ENCODE results near the gene CDK8. TPM values are rescaled to one million over a fixed set of nuclear protein-coding genes. Genes with fewer than 3 reads are reported as not detected.

Gene CDK8
- total RNA-seq (2022), result 8.8 and 9.4 TPM in 2 replicates
- percentile 70 among the genes with signal in this experiment for Bru-seq, nascent RNA
- BruChase-seq, experiment 1, labeled RNA remaining after a 6-hour chase, result percentile 59 among the genes with signal in this experiment
- BruChase-seq, experiment 2, labeled RNA remaining after a 2-hour chase, result percentile 63 among the genes with signal in this experiment
- long read RNA-seq, partial matches to known transcripts, result 2 of 8 reads
- long read RNA-seq, other reads (novel, unspliced or antisense), result 3 of 8 reads

DNA sequence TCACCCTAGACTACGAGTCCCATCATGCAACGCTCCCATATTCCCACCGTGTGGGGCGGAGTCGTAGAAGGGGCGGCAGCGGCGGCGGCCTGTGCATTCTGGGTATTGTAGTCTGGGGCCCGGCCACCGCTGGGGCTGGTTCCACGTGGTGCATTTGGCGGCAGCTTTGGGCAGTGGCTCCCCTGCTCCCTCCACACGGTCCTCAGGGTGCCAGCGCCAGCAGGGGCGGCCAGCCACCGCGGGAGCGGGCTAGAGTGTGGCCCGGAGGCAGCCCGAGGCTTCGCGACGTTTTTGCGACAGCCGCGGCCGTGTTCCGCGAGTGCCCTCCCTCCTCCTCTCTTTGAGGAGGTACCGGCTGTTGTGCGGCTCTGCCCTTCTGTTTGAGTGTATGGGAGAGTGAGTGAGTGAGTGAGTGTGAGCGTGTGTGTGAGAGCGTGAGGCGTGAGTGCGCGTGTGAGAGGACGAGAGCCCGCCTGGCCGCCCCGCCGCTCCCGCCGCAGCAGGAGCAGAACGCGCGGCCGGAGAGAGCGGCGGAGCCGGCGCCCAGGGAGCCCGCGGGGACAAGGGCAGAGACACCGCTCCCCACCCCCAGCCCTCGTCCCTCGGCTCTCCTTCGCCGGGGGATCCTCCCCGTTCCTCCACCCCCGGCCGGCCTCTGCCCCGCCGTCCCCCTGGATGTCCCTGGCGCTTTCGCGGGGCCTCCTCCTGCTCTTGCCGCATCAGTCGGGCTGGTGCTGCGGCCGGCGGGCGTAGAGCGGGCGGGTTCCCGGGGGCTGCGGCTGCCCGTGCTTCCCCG is at the start of gene CDK8:
Gene CDK8 (plus strand): TSS at position 343 of the 796 bp plus-strand sequence. CDS start 513 bp downstream, outside the sequence.
- H3K4me1 Mint-ChIP-seq (ENCODE audit: low read depth, unreplicated experiment), result peaks cover 11% of the 10 kb centered on the region
- H3K9me3 Mint-ChIP-seq (ENCODE audit: low read depth, unreplicated experiment), result no peaks in the 10 kb centered on the region
- intact Hi-C loops (cut with micrococcal nuclease; ENCODE audit: unreplicated experiment), result no loop called here
- peaks cover 25% of the 10 kb centered on the region for H3K36me3 Mint-ChIP-seq (ENCODE audit: insufficient read depth, unreplicated experiment)
- peak within 1 kb of the TSS; percentile 99 for H3K4me3 Mint-ChIP-seq (ENCODE audit: low read depth, unreplicated experiment)
- CTCF ChIA-PET, result no interaction called here
- peak within 1 kb of the TSS; percentile 86 for H3K27ac Mint-ChIP-seq (ENCODE audit: unreplicated experiment)
- H3K27me3 Mint-ChIP-seq (ENCODE audit: unreplicated experiment), result no peaks in the 10 kb centered on the region
- DNase-seq, result peak; percentile 83
- TF ChIP-seq, protein P1, sequence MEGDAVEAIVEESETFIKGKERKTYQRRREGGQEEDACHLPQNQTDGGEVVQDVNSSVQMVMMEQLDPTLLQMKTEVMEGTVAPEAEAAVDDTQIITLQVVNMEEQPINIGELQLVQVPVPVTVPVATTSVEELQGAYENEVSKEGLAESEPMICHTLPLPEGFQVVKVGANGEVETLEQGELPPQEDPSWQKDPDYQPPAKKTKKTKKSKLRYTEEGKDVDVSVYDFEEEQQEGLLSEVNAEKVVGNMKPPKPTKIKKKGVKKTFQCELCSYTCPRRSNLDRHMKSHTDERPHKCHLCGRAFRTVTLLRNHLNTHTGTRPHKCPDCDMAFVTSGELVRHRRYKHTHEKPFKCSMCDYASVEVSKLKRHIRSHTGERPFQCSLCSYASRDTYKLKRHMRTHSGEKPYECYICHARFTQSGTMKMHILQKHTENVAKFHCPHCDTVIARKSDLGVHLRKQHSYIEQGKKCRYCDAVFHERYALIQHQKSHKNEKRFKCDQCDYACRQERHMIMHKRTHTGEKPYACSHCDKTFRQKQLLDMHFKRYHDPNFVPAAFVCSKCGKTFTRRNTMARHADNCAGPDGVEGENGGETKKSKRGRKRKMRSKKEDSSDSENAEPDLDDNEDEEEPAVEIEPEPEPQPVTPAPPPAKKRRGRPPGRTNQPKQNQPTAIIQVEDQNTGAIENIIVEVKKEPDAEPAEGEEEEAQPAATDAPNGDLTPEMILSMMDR (IDR thresholded peaks at IDR 0.05; ENCODE audit: unreplicated experiment), result no peak
- BruUV-seq (replicated peaks), result no TSS peak

DNA sequence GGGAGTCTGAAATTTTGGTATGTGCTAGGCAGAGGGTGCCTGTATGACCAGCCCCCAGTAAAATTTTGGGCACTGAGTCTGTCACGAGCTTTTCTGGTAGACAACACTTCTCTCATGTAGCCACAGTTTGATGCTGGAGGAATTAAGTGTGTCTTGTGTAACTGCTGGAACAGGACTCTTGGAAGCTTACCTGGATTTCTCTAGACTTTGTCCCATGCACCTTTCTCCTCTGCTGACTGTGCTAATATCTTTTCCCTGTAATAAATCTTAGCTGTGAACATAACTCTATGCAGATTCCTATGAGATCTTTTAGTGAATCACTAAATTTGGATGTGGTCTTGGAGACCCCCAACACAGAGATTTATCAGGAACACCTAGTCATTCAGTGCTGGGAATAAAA is 45.6 kb upstream of the CDK8 start:
- TF ChIP-seq, protein P1 (IDR thresholded peaks at IDR 0.05; ENCODE audit: unreplicated experiment), result no peak
- no TSS peak for BruUV-seq (replicated peaks)
- intact Hi-C loops (cut with micrococcal nuclease; ENCODE audit: unreplicated experiment), result no loop called here

DNA sequence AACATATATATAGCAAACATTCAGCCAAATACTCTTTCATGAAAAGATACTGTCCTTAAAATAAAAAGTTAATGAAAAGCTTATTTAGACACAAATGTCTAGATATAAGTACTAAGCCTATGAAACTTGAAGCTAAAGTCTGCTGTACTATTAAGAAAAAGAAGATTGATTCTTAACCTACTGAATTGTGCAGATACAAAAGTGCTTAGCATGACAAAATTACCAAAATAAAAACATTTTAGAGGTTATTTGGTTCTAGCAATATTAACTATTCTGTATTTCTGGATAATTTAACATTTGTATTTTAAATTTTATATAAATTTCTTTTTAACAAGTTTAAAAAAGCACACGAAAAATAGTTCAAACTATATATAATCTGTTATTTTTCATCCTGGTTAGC is 40.6 kb upstream of the CDK8 start:
- no peak overlapping the region for H3K27ac Mint-ChIP-seq (ENCODE audit: unreplicated experiment)
- H3K27me3 Mint-ChIP-seq (ENCODE audit: unreplicated experiment), result no peaks in the 10 kb centered on the region
- BruUV-seq (replicated peaks), result no TSS peak
- no peak for DNase-seq
- no peaks in the 10 kb centered on the region for H3K9me3 Mint-ChIP-seq (ENCODE audit: low read depth, unreplicated experiment)
- CTCF ChIA-PET, result no interaction called here
- H3K4me1 Mint-ChIP-seq (ENCODE audit: low read depth, unreplicated experiment), result no peaks in the 10 kb centered on the region
- intact Hi-C loops (cut with micrococcal nuclease; ENCODE audit: unreplicated experiment), result no loop called here
- peaks cover 24% of the 10 kb centered on the region for H3K36me3 Mint-ChIP-seq (ENCODE audit: insufficient read depth, unreplicated experiment)
- TF ChIP-seq, protein P1 (IDR thresholded peaks at IDR 0.05; ENCODE audit: unreplicated experiment), result no peak
- H3K4me3 Mint-ChIP-seq (ENCODE audit: low read depth, unreplicated experiment), result no peak overlapping the region

More for the DNA sequence above, 45.6 kb upstream of the CDK8 start:
- Mint-ChIP-seq H3K27me3 (ENCODE audit: unreplicated experiment) (no peaks in the 10 kb centered on the region), H3K4me3 (ENCODE audit: low read depth, unreplicated experiment) (no peak overlapping the region), H3K4me1 (ENCODE audit: low read depth, unreplicated experiment) (no peaks in the 10 kb centered on the region), H3K9me3 (ENCODE audit: low read depth, unreplicated experiment) (no peaks in the 10 kb centered on the region), H3K36me3 (ENCODE audit: insufficient read depth, unreplicated experiment) (peaks cover 11% of the 10 kb centered on the region), H3K27ac (ENCODE audit: unreplicated experiment) (no peak overlapping the region)
- CTCF ChIA-PET, result no interaction called here
- DNase-seq, result no peak

DNA sequence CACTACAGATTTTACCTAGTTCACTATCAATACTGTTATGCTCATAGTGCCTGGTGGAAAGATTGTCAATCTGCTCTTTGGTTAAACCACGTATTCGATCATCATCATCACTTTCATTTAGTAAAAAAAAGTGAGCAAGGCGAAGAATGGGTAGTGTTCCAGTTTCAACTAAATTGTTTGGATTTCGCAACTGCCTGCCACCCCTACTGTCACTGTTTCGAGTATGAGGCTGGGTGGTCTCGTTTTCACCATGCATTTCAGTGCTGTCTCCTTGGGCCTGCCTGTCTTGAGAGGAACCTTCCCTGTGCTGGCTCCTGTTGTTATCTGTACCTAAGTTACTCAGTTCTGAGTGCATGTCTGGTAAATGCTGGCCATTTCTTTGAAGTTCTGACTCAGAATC is 39.9 kb upstream of the CDK8 start:
- no peaks in the 10 kb centered on the region for H3K4me1 Mint-ChIP-seq (ENCODE audit: low read depth, unreplicated experiment)
- H3K4me3 Mint-ChIP-seq (ENCODE audit: low read depth, unreplicated experiment), result no peak overlapping the region
- H3K27ac Mint-ChIP-seq (ENCODE audit: unreplicated experiment), result no peak overlapping the region
- no peak for DNase-seq
- no peaks in the 10 kb centered on the region for H3K27me3 Mint-ChIP-seq (ENCODE audit: unreplicated experiment)
- intact Hi-C loops (cut with micrococcal nuclease; ENCODE audit: unreplicated experiment), result no loop called here
- CTCF ChIA-PET, result no interaction called here
- no TSS peak for BruUV-seq (replicated peaks)
- TF ChIP-seq, protein P1 (IDR thresholded peaks at IDR 0.05; ENCODE audit: unreplicated experiment), result no peak
- H3K9me3 Mint-ChIP-seq (ENCODE audit: low read depth, unreplicated experiment), result no peaks in the 10 kb centered on the region
- peaks cover 24% of the 10 kb centered on the region for H3K36me3 Mint-ChIP-seq (ENCODE audit: insufficient read depth, unreplicated experiment)
